ENCODE measurements around the gene HLF.

GRCh38 chr17:55322453-55322985, 57.8 kb downstream of the HLF start:
- TF ChIP-seq, protein P1, sequence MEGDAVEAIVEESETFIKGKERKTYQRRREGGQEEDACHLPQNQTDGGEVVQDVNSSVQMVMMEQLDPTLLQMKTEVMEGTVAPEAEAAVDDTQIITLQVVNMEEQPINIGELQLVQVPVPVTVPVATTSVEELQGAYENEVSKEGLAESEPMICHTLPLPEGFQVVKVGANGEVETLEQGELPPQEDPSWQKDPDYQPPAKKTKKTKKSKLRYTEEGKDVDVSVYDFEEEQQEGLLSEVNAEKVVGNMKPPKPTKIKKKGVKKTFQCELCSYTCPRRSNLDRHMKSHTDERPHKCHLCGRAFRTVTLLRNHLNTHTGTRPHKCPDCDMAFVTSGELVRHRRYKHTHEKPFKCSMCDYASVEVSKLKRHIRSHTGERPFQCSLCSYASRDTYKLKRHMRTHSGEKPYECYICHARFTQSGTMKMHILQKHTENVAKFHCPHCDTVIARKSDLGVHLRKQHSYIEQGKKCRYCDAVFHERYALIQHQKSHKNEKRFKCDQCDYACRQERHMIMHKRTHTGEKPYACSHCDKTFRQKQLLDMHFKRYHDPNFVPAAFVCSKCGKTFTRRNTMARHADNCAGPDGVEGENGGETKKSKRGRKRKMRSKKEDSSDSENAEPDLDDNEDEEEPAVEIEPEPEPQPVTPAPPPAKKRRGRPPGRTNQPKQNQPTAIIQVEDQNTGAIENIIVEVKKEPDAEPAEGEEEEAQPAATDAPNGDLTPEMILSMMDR (conservative IDR thresholded peaks at IDR 0.05; ENCODE audit: low read depth in 2 of 2): no peak
- TF ChIP-seq NANOG (IDR thresholded peaks at IDR 0.05; ENCODE audit: borderline replicate concordance) (no peak), STAT1 (IDR thresholded peaks at IDR 0.05; ENCODE audit: unreplicated experiment) (no peak), POLR2AphosphoS5 (IDR thresholded peaks at IDR 0.05; ENCODE audit: low read depth) (no peak), EZH2phosphoT487 (IDR thresholded peaks at IDR 0.05; ENCODE audit: unreplicated experiment) (no peak)

Data from GM23338 (cell line).